ENCODE measurements around the gene RCCD1. TPM values are rescaled to one million over a fixed set of nuclear protein-coding genes. Genes with fewer than 3 reads are reported as not detected.
A peak's percentile ranks its signal among the peaks of the same experiment; 100 is the strongest.

Gene RCCD1
- total and polyA plus RNA-seq, 9 of the 15 experiments (the other 6 are each of a cell fraction or from before 2014, with no cell fraction given): 11.1 to 51.4 (median 24.7) TPM

DNA sequence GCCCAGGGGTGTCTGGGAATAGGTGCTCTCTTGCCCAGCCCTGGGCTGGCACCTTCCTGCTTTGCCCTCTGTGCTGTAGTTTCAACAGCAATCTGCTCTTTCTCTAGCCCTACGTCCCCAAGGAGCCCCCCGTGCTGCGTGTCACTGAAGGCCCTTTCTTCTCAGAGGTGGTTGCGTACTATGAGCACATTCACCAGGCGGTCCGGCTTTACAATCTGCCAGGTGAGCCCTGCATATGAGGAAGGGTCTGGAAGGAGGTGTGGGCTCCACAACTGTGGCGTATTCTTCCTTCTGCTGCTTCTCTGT is 42.0 kb upstream of the RCCD1 start (continued):
- TF ChIP-seq SAP30 (IDR thresholded peaks at IDR 0.05; ENCODE audit: borderline replicate concordance, insufficient read depth, low read depth, low read length, poor library complexity, severe bottlenecking): no peak
- TF ChIP-seq NFIC (IDR thresholded peaks at IDR 0.05): no peak
- no peak for TF ChIP-seq SAFB2 (IDR thresholded peaks at IDR 0.05; ENCODE audit: borderline replicate concordance, low read depth, low read length, severe bottlenecking)

DNA sequence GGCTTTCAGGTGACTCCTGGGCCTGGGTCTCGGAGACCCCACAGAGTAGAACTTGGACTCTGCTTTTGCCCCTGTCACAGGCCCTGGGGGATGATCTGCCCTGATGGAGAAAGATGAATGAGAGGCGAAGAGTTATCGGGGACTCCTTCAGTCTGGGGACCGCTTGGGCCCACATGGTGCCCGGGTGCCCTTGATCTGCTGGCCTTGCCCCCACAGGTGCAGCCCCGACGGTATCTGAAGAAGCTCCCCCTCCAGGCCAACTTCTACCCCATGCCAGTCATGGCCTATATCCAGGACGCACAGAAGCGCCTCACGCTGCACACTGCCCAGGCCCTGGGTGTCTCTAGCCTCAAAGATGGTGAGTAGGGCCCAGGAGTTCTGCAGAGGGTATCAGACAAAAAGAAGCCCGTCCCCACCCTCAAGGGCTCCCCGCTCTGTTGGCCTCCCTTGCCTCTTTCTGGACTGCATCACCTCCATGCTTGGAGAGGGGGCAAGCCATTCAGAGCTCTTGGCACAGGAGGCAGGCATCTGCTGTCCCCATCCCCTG is 41.2 kb upstream of the RCCD1 start:
- ChIA-PET POLR2A (interaction anchor here (0.6 to 4.7 kb wide), 7 partner anchors 9 to 1671 kb away, joined by 3 to 54 read pairs (median 6); partner anchors contain the start of genes HDDC3, MAN2A2 and UNC45A), CTCF (ENCODE audit: low intra/inter-chr PET ratio) (no interaction called here)
- Histone ChIP-seq H3K4me2 (ENCODE audit: insufficient read depth, low read length) (no peak overlapping the region), H4K20me1 (replicated peaks; ENCODE audit: control insufficient read depth, insufficient read depth, low read length) (no peaks in the 10 kb centered on the region), H3K9ac (ENCODE audit: insufficient read depth in 1 of 2, low read depth in 2 of 2, low read length in 2 of 2) (no peak overlapping the region), H3K79me2 (ENCODE audit: control insufficient read depth, insufficient read depth, low read length) (peaks cover 6% of the 10 kb centered on the region; the same call in 2 of the 3 replicates), H3K4me1 (replicated peaks in 1 of 2; ENCODE audit: control insufficient read depth in 2 of 2, insufficient read depth in 2 of 2, low read length in 2 of 2) (peaks cover 17 to 43% of the 10 kb centered on the region in 2 experiments), H3K27ac (ENCODE audit: extremely low read depth, low read depth, low read length) (no peak overlapping the region), H3K4me3 (no peak overlapping the region), H3K36me3 (ENCODE audit: control insufficient read depth, insufficient read depth, low read length) (peaks cover 98% of the 10 kb centered on the region), H2AFZ (ENCODE audit: low read depth, low read length) (no peak overlapping the region), H3K9me1 (ENCODE audit: control insufficient read depth, insufficient read depth, low read length) (no peaks in the 10 kb centered on the region), H3K9me3 (replicated peaks; ENCODE audit: control insufficient read depth, insufficient read depth, low read depth, low read length) (no peaks in the 10 kb centered on the region), H3K27me3 (ENCODE audit: control insufficient read depth in 2 of 2, insufficient read depth in 2 of 2, low read length in 2 of 2) (no peaks in the 10 kb centered on the region)
- no TSS peak for BruUV-seq (replicated peaks)
- no peak for DNase-seq (ENCODE audit: extremely low read depth in 1 of 4, low spot score in 3 of 4)
- intact Hi-C loops (cut with micrococcal nuclease) (no loop called here), in situ Hi-C loops (cut with MboI) (no loop called here)
- no peak for FAIRE-seq
- no peak for ATAC-seq
- TF ChIP-seq GATA2 (CRISPR knock-in tag; IDR thresholded peaks at IDR 0.05): no peak
- TF ChIP-seq, protein P1, sequence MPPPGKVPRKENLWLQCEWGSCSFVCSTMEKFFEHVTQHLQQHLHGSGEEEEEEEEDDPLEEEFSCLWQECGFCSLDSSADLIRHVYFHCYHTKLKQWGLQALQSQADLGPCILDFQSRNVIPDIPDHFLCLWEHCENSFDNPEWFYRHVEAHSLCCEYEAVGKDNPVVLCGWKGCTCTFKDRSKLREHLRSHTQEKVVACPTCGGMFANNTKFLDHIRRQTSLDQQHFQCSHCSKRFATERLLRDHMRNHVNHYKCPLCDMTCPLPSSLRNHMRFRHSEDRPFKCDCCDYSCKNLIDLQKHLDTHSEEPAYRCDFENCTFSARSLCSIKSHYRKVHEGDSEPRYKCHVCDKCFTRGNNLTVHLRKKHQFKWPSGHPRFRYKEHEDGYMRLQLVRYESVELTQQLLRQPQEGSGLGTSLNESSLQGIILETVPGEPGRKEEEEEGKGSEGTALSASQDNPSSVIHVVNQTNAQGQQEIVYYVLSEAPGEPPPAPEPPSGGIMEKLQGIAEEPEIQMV (tag; conservative IDR thresholded peaks at IDR 0.05; ENCODE audit: low read depth): no peak
- no peak for TF ChIP-seq PHB2 (IDR thresholded peaks at IDR 0.05; ENCODE audit: low read depth)
- no peak for TF ChIP-seq ILF3 (IDR thresholded peaks at IDR 0.05; ENCODE audit: borderline replicate concordance)
- 0 out of 2 replicates have a peak, but pooled peaks have one; percentile 33 for TF ChIP-seq POLR2G (IDR thresholded peaks at IDR 0.05; ENCODE audit: low read depth, low read length)
- TF ChIP-seq RBFOX2 (IDR thresholded peaks at IDR 0.05; ENCODE audit: low read depth, low read length): peak; percentile 54; the same call in 1 of the 2 replicates
- WGBS (ENCODE audit: insufficient coverage, low coverage, missing lambda C conversion rate): 93% methylated on average over 12 of the region's 12 CpGs

All from K562 (cell line).